NCI-H146 treated with DMSO at 0.1 percent for 48 hours (cell line): Measurements from ENCODE around the gene ZMIZ1.

ENCODE experiments used
- DNase-seq: peaks from one replicate; lab custom pipeline; 2025; ENCODE audit not compliant: unreplicated experiment; lab: John Stamatoyannopoulos, UW

ZMIZ1 gene

GRCh38 chr10:79242620-79243152 is 173.9 kb downstream of the ZMIZ1 start:
- peak; percentile 58 for DNase-seq

DNA sequence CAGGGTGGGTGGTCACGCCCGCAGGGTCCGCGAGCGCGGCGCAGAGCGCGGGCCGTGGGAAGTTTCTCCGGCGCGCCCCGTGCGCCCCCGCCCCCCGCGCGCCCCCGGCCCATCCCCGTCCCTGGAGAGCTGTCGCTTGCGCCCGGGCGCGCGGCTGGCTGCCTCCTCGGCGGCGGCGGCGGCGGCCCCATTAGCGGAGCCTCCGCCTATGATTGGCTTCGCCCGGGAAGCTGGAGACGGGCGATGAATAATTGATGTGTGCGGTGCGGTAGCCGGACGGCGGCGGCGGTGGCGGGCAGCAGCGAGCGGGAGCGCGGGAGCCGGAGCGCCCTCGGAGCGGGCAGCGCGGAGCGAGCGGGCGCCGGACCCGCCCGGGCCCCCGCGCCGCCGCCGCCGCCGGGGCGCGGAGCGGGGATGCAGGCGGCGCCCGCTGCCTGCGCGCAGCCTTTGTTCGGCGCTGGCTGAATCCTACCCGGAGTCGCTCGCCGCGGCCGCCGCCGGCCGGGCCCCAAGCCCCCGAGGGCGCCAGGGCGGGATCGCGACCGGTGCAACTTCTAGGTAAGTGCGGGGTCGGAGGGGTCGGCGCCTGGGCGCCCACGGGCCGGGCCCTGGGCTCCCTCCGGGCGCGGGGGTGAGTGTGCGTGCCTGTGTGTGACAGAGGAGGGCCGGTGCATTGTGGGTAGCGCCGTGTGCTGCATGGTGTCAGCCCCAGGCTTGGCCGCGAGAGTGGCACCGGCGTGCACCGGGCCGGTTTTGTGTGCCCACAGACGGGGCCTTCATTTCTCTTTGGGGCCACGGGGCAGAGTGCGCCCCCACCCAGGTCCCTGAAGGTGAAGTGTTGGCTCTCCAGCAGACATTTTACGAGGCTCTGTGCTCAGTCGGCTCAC is 174.7 kb downstream of the ZMIZ1 start:
- peak; percentile 17 for DNase-seq

DNA sequence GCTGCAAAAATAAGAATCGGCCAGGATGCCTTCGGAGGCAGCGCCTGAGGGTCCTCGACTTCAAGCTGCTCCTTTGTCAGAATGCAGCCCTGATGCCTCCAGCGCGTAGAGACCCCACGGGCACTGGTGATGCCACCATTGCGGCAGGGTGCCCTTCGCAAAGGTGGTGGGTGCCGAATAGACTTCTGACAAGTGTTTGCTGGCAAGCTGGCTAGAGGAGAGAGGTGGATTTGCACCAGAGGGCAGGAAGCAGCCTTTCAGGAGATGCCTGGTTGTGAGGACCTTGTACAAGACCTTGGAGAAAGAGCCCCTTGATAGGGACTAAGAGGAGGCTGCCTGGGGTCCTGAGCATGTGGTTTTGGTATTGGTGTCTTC is 175.3 kb downstream of the ZMIZ1 start:
- no peak for DNase-seq

DNA sequence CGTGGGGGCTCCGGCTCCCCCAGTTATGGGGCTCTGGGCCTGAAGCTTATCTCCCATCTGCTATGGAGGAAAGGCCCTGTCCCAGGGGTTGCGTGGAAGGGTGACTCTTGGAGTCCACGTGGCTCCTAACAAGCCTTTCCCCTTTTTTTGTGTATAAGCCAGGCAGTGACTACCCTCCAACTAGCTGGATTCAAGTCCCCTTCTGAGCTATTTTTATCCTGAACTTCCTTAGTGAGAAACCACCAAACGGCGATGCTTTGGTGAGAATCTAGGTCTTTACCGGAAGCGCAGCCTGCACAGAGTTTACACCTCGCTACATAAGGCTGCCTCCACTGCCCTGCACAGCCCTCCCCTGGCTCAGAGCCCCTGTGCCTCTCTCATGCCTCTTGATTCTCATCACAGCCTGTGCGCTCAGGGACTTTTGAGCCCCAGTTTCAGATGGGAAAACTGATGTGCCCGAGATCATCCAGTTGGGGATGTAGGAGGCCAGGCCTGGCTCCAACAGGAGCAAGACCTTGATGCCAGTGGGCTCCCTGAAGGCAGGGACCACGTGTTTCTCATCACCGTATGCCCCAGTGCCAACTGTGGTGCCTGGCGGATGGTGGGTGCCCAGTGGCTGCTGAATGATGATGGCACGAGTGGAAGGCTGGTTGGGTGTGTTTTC is 176.2 kb downstream of the ZMIZ1 start:
- DNase-seq = no peak

DNA sequence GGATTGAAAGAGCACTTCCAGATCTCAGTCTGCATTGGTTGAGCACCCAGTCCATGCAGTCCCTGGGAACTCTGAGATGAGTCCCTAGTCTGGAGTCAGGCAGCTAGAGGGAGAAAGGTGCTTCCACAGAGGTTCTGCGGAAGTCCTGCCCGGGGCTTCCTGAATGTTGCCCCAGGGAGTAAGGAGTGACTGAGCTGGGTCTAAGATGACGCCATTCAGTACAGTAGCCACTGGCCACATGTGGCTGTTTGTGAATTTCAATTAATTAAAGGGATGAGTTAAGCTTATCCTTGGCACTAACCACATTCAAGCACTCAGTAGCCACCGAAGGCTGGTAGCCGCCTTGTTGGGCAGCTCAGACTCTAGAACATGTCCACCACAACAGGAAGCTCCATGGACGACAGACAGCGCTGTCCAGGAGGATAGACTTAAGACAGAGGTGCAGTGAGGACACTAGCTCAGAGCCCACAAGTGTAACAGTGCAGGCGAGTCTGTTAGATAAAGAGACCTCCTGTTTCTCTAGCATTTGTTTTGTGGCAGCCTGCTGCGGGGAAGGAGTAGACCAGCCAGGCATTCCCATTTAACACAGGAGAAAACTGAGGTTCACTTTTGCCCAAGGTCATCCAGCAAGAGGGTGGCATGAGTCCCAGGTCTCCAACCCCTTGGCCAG is 176.9 kb downstream of the ZMIZ1 start:
- DNase-seq = no peak

DNA sequence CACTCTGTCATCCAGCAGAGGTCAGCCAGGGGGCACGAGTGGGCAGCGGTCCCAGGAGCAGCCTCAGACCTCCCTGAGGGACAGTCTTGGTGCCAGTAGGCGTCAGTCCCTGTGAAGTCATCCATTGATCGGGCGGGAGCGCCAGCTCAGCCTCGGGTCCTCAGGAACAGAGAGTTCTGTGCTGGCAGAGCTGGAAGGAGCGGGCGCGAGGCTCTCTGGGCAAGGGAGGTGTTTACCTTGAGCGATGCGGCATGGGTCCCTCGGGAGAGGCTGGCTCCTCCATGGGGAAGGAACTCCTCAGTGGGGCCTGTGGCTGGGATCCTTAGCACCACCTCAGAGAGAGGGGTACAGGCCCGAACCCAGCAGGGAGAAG is 177.4 kb downstream of the ZMIZ1 start:
- DNase-seq = no peak

GRCh38 chr10:79246606-79247275 is 178.0 kb downstream of the ZMIZ1 start:
- DNase-seq = no peak

- DNase-seq = no peak
Observed at GRCh38 chr10:79247373-79248137, 178.8 kb downstream of the ZMIZ1 start.

GRCh38 chr10:79248341-79249185 is 179.8 kb downstream of the ZMIZ1 start:
- DNase-seq = no peak

DNA sequence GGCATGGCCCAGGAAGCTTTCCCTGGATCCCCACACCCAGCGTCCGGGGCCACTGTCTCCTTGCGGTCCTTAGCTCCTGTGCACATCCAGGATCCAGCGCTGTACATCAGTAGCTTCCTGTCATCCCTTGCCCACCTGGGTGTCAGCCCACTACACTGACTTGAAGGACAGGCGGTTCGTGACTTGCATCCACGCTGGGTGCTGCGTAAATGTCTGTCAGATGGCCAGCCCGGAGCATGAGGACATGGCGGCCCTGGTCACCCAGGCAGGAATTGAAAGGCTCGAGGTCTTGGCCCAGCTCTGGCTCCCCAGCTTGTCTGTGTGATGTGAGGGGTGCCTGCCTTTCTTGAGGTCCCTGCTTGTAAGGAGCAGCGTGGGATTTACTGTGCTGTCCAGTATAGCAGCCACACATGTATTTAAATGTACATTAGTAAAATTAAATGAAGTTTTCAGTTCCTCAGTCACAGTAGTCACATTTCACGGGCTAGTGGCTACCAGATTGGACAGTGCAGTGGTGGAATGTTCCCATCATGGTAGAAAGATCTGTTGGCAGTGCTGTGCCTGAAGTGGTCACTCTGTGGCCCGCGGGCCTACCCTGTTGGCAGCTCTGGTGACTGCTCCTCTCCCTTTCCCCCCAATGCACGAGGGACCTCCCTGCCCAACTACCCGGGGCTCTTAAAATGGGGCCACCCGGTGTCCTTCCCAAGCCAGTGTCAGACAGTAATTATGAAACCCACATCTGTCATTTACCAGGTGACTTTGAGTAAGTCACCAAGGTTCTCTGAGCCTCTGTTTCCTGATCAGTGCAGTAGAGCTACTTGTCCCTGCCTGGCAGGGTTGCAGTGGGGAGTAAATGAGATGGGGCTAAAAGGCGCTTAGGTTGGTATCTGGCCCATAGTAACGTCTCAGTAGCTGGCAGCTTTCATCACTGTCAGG is 180.7 kb downstream of the ZMIZ1 start:
- no peak for DNase-seq

GRCh38 chr10:79250259-79250658 is 181.5 kb downstream of the ZMIZ1 start:
- DNase-seq = no peak

DNA sequence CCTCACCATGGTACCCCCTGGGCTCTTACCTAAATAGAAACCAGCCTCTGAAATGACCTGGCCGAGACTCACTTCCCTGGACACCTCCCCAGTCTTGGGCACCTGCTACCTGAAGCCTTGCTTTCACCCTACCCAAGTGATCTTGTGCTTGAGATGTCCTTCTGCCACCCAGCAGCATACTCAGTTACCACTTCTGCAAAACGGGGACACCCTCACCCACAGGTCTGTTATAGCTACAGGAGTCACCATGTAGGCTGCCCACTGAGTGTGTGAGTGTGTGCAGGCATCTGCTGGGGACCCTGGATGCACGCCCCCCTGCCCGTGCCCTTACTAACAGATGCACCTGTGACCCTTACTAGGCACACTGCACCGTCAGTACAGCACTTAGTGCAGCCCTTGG is 183.7 kb downstream of the ZMIZ1 start:
- no peak for DNase-seq

DNA sequence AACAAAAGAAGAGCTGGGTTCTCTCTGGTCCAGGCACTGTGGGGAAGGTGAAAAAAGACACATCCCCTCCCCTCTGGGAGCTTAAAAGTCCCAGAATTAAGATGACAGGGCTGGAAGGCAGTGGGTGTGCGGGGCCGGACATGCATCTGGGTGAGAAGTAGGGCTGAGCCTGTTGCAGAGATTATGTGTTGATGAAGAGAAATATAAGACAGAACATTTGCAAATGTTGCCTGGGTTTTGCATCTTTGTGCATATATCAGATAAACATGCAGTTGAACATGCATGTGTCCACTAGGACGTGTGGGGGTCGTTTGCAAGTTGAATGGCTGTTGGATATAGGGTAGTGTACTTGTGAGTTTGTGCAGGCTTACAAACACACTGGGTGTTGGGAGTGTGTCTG is 184.2 kb downstream of the ZMIZ1 start:
- DNase-seq = no peak

DNA sequence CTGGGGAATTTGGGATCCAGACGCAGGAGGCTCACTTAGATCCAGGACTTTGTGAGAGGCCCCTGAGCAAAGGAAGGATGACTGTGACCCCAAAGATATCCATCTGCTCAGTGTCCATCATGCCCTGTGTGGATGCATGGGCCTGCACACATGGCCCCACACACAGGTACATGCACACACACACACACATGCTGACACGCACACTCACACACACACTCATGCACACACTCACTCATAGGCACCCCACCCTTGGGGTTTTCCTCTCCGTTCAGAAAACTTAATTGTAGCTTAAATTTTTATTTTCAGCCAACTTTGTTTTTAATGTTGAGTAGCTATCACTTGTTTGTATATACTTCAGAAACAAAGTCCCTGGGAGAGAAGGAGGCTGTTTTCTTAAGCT is 184.9 kb downstream of the ZMIZ1 start:
- DNase-seq = no peak

- DNase-seq = no peak
Observed at GRCh38 chr10:79254333-79255006, 185.7 kb downstream of the ZMIZ1 start.

DNA sequence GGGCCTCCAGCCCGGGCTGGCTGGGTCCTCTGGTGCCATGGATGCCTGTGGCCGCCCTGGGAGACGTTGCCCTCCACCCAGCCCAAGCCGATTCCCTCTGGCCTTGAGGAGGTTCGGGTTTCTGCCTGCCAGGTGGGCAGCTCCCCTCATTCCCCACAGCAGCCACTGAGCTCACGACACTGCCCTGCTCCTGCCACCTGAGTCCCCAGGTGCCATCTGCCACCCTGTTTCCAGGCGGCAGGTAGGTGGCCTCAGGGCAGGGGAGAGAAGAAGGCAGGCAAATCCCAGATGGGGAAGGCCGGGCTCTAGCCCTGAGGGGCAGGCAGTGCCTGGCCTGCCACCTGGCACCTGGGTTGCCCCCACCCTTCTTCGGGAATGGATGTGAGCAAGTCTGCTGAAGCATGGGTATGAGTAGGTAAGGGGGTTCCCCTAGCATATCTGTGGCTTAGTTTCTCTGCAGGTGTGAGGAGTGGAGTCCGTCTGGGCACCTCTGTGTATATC is 186.3 kb downstream of the ZMIZ1 start:
- no peak for DNase-seq

DNA sequence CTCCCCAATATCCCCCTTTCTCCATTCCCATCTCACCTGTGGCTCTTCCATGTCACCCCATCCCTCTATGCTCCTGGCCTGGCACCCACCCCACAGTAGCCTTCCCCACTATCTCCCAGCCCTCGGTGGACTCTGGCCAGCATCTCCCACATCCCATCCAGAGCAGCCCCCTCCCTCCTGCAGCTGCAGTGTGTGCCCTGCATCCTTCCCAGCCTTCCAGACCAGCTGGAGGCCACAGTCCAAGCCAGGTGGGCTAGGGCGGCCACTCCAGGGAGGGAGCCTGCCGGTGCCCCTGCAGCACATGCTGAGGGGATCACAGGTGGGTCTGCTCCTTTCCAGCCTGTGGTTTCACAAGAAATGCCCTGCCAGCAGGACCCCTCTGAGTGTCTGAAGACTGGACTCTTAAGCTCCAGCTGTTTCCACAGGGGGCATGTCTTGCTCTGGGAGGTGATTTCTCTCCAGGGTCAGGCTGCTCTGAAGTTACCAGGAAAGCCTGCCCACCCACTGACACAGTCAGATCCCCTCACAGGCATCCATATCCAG is 187.6 kb downstream of the ZMIZ1 start:
- DNase-seq = no peak
